CD4-positive, alpha-beta T cell treated with Interleukin-15 for 4 hours (primary cell): Measurements from ENCODE around the gene UROS.

Experiments
- DNase-seq: peaks from one replicate; pipeline ENCODE4 v3.0.0-alpha.2; 2020; ENCODE audit warnings: low spot score

Gene UROS

GRCh38 chr10:125762692-125763648 lies 60.1 kb downstream of the UROS start:
- DNase-seq = no peak

- no peak for DNase-seq
These were observed 61.1 kb downstream of the UROS start for GRCh38 chr10:125761961-125762360.

- DNase-seq = no peak
These were observed 65.3 kb downstream of the UROS start for GRCh38 chr10:125757742-125758141.

GRCh38 chr10:125756853-125757487 lies 66.1 kb downstream of the UROS start:
- no peak for DNase-seq

- no peak for DNase-seq
These were observed 66.9 kb downstream of the UROS start for GRCh38 chr10:125756196-125756595.

GRCh38 chr10:125747417-125747816 lies 75.6 kb downstream of the UROS start:
- DNase-seq = no peak

- DNase-seq = no peak
These were observed 78.1 kb downstream of the UROS start for GRCh38 chr10:125744909-125745308.

GRCh38 chr10:125742465-125742864 lies 80.6 kb downstream of the UROS start:
- DNase-seq = no peak

GRCh38 chr10:125739994-125740679 lies 82.9 kb downstream of the UROS start:
- no peak for DNase-seq
